GM19035 (cell line): ENCODE measurements around the gene NMB.
"Not testable (repeated sequence)": the region's sequence is repeated elsewhere in the genome, so short reads cannot be mapped to it uniquely, and the experiment has no call there.

ENCODE experiments used
- ATAC-seq: cut with Tn5 transposase; IDR thresholded peaks from one replicate; pipeline ENCODE4 v1.9.1; 2021; ENCODE audit not compliant: unreplicated experiment

The NMB gene

DNA sequence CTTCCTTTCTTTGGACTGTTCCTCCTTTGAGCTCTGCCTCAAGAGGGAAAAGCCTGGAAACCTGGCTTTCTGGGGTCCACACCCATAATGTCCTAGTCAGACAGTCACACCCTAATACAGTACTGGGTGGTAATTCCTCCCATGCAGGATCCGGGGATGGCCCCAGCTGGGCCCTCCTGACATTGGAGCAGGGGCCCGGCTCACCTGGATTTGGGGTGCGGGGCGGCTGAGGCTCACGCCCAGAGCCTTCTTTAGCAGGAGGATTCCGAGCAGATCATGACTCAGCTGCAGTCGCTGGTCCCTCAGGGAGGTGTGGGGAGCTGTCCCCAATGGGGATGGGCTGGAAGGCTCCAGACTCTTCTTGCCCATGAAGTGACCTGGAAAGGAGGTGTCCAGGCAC, 1.0 kb downstream of the NMB start:
- ATAC-seq = no peak

DNA sequence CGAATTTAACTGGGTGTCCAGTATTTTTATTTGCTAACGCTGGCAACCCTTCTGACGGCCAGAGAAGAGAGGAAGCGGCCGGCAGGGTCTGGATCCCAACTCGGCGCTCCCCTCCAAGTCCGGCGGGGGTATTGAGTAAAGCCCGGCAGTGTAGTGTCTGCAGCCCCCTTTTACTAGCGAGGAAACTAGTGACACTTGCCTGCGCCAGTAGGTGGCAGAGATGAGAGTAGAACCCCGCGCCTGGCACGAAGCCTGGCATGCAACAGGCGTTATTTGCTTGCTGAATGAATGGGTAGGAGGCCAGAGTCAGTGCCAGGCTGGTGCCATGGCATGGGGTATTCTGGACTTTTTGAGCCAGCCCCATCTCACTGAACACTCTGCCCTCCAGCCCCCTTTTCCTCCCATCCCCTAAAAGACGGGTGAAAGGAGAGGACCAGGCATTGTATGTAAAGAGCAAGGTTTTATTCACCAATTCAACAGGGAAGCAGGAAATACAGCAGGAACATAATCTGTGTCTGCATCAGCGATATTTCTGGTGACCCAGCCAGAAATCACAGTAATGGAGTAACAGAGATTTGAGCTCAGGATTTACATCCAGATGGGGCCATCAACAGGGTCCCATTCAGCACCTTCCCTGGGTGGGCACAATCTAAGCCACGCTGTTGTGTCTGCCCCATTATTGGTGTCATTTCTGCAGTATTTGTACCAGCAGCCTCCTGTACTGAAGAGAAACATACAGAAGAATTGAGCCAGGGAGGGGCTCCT, 3.1 kb downstream of the NMB start:
- ATAC-seq = no peak

DNA sequence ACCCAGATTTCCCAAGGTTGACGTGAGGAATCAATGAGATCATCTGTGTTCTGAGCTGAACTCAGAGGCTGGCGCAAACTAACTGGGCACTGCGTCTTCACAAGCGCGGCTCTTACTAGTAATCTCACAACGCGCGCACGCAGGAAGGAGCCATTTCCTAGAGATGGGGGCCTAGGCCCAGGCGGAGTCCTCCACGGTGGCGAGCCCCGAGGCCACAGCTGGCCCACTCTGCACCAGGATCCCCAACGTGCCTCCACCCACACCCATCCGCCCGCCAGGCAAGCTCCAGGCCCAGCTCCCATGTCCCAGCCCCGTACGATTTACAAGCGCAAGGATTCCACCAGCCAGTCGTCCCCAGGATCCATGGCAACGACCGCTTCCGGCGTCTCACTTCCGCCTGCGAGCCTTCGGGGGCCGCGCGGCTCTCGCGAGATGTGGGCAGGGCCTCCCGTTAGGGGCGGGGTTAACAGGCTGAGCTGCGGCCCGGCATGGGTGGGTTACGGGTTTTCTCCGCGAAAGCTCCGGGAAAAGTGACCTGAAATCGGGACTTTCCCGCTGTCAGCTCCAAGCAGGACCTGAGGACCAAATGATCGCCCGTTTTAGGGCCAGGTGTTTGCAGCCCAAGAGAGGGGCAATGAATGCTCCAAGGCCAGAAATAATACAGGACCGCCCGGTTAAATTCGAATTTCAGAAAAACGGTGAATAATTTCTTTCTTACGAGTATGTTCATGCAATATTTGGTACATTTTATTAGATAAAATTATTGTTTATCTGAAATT, 3.9 kb downstream of the NMB start, which contains the start of gene WDR73:
TSS of gene WDR73 (minus strand) at position 374 of the 779 bp plus-strand sequence. CDS start at position 365, 9 bp downstream.
- ATAC-seq = peak; percentile 80

DNA sequence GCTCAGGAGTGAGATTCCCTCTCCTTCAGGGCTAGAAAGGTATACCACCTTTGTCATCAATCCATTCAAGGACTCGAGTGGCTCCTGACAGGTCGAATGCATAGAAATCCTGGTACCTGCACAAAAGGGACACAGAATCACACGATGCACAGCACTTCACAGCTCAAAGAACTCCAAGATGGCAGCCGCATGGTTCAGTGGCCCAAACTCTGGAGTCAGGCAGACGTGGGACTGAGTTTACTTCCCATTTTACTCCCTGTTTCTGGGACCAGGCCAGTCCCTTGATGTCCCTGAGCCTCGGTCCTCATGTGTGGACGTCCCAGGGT, 4.5 kb downstream of the NMB start:
- no peak for ATAC-seq

DNA sequence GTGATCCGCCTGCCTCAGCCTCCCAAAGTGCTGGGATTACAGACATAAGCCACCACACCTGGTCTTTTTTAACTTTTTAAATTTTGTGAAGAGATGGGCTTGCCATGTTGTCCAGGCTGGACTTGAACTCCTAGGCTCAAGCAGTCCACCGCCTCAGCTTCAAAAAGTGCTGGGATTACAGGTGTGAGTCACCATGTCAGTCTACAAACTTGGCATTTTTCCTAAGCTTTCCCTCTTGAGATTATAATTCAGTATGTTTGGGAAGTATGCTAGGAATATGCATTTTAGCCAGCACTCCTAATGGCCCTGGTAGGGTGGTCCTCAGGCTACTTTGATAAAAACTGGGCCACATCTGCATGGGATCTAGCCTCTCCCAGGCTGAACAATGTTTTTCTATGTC, 8.3 kb downstream of the NMB start:
- ATAC-seq = no peak

DNA sequence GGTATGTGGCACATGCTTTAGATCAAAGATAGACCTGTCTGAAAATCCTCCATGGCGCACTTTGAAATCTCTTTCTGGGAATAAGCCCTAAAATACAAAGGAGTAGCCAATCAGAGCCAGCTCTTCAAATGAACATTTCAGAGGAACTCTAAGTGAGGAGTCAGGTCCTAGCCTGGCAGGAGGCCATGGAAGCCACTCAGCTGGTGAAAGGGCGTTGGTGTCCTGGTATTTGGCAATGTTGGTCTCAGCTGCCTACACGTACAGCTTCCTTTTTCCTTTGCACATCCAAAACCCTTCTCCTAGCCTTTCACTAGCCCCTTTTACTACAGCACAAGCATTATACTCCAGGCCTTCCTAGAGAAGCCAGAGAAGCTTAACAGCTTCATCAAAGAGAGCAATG, 9.5 kb downstream of the NMB start:
- ATAC-seq = no peak

DNA sequence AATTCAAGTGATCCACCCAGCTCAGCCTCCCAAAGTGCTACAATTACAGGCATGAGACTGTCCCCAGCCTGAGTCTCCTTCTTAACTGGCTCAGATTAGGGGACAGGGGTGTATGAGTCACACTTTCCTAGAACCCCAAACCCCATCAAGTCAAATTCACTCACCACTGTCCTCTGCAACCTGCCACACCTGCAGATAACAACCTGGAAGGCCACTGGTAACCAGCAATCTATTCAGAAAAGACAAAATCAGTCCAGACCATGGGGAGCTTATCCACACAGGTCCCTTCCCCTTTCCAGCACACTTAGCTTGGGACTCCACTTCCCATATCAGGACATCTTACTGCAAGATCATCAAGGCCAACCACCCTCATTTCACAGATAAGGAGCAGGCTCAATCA, 10.3 kb downstream of the NMB start:
- no peak for ATAC-seq

DNA sequence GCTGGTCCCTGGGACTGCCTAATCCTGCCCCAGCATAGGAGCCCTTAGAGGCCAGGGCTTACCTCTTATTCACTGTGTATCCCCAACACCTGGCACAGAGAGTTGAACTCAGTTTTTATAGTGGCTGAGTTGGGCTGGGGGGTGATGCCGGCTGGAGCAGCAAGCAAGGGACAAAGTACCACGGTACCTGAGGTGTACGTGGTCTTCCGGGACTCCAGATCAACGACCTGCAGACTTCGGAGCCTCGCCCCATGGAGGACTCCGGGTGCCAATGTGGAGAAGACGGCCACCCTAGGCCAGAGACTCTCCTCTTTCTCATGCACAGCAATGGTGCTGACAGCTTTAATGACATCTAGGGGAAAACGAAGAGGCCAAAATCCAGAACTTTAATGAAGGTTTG, 12.0 kb downstream of the NMB start:
- no peak for ATAC-seq

DNA sequence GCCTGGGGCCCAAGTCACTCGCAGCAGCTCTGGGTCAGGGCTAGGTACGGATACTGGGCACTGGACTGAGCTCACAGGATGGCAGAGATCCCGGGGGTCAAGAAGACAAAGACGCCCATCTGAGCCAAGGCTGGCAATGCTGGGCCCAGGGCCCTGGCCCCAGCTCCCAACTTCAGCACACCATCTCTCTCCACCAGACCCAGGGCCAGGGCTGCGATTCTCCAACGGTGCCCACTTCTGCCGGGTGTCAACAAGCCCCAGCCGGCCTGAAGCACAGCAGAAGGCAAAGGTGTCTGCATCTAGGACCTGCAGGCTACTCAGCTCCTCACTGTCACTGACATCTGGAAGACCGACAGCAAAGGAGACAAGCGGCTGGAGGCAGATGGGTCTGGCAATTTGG, 12.5 kb downstream of the NMB start:
- ATAC-seq = no peak

DNA sequence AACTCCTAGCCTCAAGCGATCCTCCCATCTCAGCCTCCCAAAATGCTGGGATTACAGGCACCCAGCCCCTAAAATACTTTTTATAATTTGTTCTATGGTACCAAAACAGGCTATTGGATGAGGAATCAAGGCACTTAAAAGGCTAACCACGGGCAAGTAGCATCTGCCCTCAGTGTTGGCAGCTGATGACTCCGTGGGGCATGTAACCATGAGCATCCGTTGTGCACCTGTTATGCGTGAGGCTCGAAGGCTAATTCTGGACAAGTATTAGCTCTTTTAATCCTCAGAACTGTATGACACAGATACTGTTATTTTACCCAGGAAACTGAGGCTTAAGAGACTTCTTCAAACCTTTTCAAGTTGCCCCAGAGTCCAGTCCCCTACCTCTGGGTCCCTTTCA, 14.2 kb downstream of the NMB start:
- ATAC-seq = no peak

DNA sequence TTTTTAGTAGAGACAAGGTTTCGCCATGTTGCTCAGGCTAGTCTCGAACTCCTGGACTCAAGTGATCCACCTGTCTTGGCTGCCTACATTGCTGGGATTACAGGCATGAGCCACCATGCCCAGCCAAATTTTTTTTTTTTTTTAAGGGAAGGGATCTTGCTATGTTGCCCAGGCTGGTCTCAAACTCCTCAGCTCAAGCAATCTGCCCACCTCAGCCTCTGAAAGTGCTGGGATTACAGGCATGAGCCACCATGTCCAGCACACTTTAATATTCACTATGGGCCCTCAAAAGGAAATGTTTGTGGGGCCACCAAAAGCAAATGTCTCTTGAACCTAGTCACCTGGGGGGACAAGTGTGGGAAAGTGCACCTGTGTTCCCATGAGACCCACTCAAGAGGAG, 15.4 kb downstream of the NMB start:
- not testable (repeated sequence) for ATAC-seq

DNA sequence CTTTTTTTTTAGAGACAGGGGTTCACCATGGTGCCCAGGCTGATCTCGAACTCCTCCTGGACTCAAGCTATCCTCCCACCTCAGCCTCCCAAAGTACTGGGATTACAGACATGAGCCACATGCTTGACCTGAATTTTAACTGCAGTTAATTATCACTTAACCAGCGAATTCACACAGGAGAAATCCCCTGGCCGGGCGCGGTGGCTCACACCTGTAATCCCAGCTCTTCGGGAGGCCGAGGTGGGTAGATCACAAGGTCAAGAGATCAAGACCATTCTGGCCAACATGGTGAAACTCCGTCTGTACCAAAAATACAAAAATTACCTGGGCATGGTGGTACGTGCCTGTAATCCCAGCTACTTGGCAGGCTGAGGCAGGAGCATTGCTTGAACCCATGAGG, 16.1 kb downstream of the NMB start:
- not testable (repeated sequence) for ATAC-seq

DNA sequence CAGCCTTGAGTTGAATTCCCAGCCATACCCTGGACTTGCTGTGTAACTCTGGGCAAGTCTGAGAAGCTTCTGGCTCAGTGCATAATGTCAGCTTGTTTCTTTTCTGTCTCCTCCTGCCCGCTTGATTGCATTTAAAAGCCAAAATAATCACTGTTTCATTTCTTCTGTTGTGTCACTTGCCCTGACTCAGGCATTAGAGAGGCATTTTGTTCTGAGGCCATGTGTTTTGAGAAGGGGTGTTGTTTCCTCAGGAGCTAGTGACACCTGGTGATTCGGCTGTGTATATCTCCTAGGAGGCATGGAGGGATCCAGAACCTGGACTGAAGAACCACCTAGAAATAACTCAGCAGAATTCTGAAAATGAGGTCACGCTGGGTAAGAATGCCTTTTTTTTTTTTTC, 19.9 kb downstream of the NMB start:
- no peak for ATAC-seq

DNA sequence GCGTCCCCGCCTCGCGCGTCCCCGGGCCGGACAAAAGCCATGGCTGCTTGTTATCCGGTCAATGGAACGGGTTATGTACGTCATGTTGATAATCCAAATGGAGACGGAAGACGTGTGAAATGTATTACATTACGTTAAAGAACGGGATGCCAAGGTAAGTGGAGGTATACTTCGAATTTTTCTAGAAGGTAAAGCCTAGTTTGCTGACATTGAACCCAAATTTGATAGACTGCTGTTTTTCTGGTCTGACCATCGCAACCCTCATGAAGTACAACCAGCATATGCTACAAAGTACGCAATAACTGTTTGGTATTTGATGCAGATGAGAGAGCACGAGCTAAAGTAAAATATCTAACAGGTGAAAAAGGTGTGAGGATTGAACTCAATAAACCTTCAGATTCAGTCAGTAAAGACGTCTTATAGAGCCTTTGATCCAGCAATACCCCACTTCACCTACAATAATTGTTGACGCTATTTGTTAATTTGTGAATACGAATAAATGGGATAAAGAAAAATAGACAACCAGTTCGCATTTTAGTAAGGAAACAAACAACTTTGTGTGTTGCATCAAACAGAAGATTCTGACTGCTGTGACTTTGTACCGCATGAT, 23.7 kb downstream of the NMB start:
- ATAC-seq = no peak

DNA sequence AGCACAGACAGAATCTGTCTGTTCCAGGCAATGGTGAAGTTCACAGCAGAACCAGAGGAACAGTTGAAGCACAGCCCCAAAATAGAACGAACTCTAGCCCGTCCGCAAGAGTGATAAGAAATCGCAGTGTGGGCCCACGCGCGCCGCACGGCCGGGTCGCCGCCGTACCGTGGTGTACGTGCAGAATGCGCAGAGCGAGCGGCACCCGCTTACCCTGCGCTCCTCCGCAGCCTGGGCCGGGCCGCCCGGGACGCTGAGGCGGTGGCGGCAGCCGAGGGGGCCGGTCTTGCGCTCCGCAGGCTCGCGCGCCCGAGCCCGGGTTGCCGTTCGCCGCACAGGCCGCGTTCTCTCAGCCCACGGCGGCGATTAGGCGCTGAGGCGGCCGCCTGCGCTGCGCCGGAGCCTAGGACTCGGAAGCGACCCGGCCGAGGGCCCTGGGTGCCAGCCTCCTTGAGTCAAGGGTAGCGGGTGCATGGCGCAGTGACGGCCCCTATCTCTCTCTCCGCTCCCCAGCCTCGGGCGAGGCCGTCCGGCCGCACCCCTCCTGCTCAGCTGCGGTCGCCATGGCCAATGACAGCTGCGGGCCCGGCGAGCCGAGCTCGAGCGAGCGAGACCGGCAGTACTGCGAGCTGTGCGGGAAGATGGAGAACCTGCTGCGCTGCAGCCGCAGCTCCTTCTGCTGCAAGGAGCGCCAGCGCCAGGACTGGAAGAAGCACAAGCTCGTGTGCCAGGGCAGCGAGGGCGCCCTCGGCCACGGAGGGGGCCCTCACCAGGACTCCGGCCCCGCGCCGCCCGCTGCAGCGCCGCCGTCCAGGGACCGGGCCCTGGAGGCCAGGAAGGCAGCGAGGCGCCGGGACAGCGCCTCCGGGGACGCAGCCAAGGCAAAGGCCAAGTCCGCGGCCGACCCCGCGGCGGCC, 24.4 kb downstream of the NMB start:
- peak; percentile 49 for ATAC-seq

DNA sequence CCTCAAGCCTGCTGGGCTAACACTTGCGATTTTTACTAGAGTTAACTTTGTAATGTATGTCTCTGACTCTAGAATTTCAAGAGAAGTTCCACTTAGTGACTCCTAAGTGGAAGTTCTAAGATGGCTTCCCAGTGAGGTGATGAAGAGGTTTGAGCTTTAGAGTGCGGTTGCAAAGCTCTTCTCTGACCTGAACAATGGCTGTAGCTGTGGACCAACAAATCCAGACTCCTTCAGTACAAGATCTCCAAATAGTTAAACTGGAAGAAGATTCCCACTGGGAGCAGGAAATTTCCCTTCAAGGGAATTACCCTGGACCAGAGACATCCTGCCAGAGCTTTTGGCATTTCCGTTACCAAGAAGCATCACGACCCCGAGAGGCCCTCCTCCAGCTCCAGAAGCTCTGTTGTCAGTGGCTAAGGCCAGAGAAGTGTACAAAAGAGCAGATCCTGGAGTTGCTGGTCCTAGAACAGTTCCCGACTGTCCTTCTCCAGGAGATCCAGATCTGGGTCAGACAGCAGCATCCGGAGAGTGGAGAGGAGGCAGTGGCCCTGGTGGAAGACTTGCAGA, 26.2 kb downstream of the NMB start:
- ATAC-seq = no peak

DNA sequence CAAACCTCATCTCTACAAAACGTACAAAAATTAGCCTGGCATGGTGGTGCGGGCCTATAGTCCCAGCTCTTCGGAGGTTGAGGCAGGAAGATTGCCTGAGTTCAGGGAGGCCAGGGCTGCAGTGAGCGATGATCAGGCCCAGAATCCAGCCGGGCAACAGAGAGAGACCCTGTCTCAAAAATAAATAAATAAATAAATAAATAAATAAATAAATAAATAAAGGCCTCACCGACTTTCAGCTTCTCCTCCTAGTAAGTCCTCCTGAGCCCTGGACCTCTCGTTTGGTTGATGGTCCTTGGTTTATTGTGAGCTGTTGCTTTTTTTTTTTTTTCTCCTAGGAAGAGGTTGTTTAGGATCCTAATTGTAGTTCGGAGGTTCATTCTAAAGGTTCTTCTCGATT, 29.0 kb downstream of the NMB start:
- ATAC-seq = no peak

DNA sequence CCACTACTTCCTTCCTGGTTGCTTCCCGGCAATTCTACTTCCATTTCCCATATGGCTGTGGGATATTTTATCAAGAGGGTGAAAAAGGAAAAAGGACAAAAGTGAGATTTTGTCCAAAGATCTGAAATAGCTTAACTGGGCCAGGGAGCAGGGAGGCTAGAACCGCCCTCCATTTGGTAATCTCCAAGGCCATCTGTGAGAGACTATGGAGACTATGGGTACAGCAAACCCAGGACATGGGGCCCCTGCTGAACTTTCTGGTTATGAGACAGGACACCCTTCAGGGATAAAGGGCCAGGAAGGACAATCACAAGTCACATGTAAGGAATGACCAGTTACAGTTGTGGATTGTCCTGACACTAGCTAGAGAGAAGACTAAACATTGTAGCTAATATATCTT, 32.9 kb downstream of the NMB start:
- ATAC-seq = no peak

DNA sequence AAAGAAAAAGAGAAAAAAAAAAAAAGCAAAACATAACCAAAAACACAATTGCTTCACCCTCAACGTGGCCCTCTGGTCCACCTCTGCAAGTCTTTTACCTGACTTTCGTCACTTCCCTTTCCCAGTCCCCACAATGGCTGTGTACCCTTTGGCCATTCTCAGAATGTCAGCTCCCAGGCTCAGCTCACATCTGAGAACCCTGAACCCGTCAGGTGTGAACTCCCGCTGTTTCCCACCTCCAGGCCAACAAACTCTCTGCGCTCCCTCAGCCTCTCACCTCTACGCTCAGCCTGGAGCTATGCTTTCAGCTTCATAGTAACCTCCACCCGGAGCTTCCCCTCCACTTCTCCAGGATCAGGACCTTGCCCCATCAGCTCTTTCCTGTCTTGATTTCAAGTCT, 33.6 kb downstream of the NMB start:
- no peak for ATAC-seq

DNA sequence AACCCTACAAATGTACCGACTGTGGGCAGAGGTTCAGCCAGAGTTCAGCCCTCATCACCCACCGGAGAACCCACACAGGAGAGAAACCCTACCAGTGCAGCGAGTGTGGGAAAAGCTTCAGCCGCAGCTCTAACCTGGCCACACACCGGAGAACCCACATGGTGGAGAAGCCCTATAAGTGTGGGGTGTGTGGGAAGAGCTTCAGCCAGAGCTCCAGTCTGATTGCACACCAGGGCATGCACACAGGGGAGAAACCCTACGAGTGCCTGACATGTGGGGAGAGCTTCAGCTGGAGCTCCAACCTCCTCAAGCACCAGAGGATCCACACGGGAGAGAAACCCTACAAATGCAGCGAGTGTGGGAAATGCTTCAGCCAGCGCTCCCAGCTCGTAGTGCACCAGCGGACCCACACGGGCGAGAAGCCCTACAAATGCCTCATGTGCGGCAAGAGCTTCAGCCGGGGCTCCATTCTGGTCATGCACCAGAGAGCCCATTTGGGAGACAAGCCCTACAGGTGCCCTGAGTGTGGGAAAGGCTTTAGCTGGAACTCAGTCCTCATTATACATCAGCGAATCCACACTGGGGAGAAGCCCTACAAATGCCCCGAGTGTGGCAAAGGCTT, 36.5 kb downstream of the NMB start:
- ATAC-seq = no peak
